ENCODE results near the gene BLM. TPM values are rescaled to one million over a fixed set of nuclear protein-coding genes. Genes with fewer than 3 reads are reported as not detected.

BLM gene
- total RNA-seq, 1 experiment from 2014 or later, result 41.3 TPM

GRCh38 chr15:90829126-90829525 lies 112.0 kb downstream of the BLM start:
- Histone ChIP-seq H4K8ac (replicated peaks; ENCODE audit: insufficient read length, low read depth, low read length) (no peak overlapping the region), H3K4ac (ENCODE audit: low read depth, low read length) (no peak overlapping the region), H3T11ph (ENCODE audit: low read length) (no peak overlapping the region), H3K23ac (ENCODE audit: insufficient read length, low read depth, low read length) (no peak overlapping the region), H2BK20ac (ENCODE audit: low read depth, low read length, poor library complexity, severe bottlenecking) (no peak overlapping the region), H2BK12ac (ENCODE audit: insufficient read length, low read depth, low read length) (no peak overlapping the region), H2BK15ac (ENCODE audit: low read depth, low read length) (no peak overlapping the region), H3K4me2 (ENCODE audit: insufficient read depth, insufficient read length, low read length) (no peak overlapping the region), H3K27ac (ENCODE audit: insufficient read length, low read depth, low read length) (no peak overlapping the region), H3K27me3 (ENCODE audit: insufficient read depth, low read length) (no peaks in the 10 kb centered on the region), H3K56ac (ENCODE audit: insufficient read length, low read depth, low read length) (no peak overlapping the region), H3K79me2 (ENCODE audit: insufficient read depth, low read length) (no peaks in the 10 kb centered on the region), H2BK5ac (ENCODE audit: insufficient read length, low read length) (no peak overlapping the region), H4K20me1 (ENCODE audit: control insufficient read depth, insufficient read depth, insufficient read length) (no peaks in the 10 kb centered on the region), H3K4me1 (ENCODE audit: insufficient read depth, low read length) (no peaks in the 10 kb centered on the region), H4K5ac (ENCODE audit: insufficient read length, low read depth, low read length) (no peak overlapping the region), H3K23me2 (ENCODE audit: insufficient read length, low read depth, low read length, poor library complexity, severe bottlenecking) (no peaks in the 10 kb centered on the region), H3K18ac (ENCODE audit: insufficient read length, low read depth, low read length) (no peak overlapping the region), H3K9ac (ENCODE audit: extremely low read depth, insufficient read length, low read length) (no peak overlapping the region), H3K79me1 (ENCODE audit: insufficient read depth, low read depth, low read length, poor library complexity, severe bottlenecking) (no peaks in the 10 kb centered on the region), H2BK120ac (ENCODE audit: low read depth, low read length, poor library complexity, severe bottlenecking) (no peak overlapping the region), H3K9me3 (ENCODE audit: control insufficient read depth, low read depth, low read length) (no peaks in the 10 kb centered on the region), H2AK5ac (ENCODE audit: insufficient read length, low read length) (no peak overlapping the region), H4K91ac (ENCODE audit: insufficient read length, low read depth, low read length) (no peak overlapping the region), H3K14ac (ENCODE audit: insufficient read depth, low read length) (no peak overlapping the region), H2AFZ (ENCODE audit: low read length) (no peak overlapping the region)
- Mint-ChIP-seq H3K27me3 (ENCODE audit: low read depth) (no peaks in the 10 kb centered on the region; the same call in 1 of the 2 replicates), H3K27ac (no peak overlapping the region), H3K4me3 (no peak overlapping the region), H3K36me3 (ENCODE audit: insufficient read depth in 1 of 3, low read depth in 3 of 3) (no peaks in the 10 kb centered on the region; a peak in 1 of 7 replicates), H3K4me1 (peaks cover 9 to 11% of the 10 kb centered on the region in 2 experiments), H3K9me3 (no peaks in the 10 kb centered on the region)
- no peak for TF ChIP-seq CTCF (conservative IDR thresholded peaks at IDR 0.05)
- DNase-seq, result no peak
- no CpG with 5 or more reads among the region's 6 CpGs for WGBS (ENCODE audit: extremely low coverage, insufficient read length, low lambda C conversion rate)

Data from H9 (cell line).